Glutamatergic neuron (in vitro differentiated cells): Measurements from ENCODE around the gene UST. TPM values are rescaled to one million over a fixed set of nuclear protein-coding genes. Genes with fewer than 3 reads are reported as not detected.

Source experiments
- DNase-seq: peaks from one replicate; pipeline ENCODE4 v3.0.0; 2022
- H3K27ac Mint-ChIP-seq: one replicate; pipeline ENCODE4 v1.8.0; 2020; ENCODE audit warnings: mild to moderate bottlenecking, mixed read lengths, inconsistent platforms; ENCODE audit not compliant: unreplicated experiment
- H3K27me3 Mint-ChIP-seq: one replicate; pipeline ENCODE4 v1.8.0; 2020; ENCODE audit warnings: mild to moderate bottlenecking, moderate library complexity, mixed read lengths, inconsistent platforms; ENCODE audit not compliant: unreplicated experiment
- H3K36me3 Mint-ChIP-seq: one replicate; pipeline ENCODE4 v1.8.0; 2020; ENCODE audit warnings: mild to moderate bottlenecking, mixed read lengths, inconsistent platforms; ENCODE audit not compliant: unreplicated experiment
- H3K4me1 Mint-ChIP-seq: one replicate; pipeline ENCODE4 v1.8.0; 2020; ENCODE audit warnings: mild to moderate bottlenecking, low read depth, mixed read lengths, inconsistent platforms; ENCODE audit not compliant: unreplicated experiment
- H3K4me3 Mint-ChIP-seq: one replicate; pipeline ENCODE4 v1.8.0; 2020; ENCODE audit warnings: mild to moderate bottlenecking, mixed read lengths, inconsistent platforms; ENCODE audit not compliant: unreplicated experiment
- H3K9me3 Mint-ChIP-seq: one replicate; pipeline ENCODE4 v1.8.0; 2020; ENCODE audit warnings: mild to moderate bottlenecking, moderate library complexity, mixed read lengths, inconsistent platforms; ENCODE audit not compliant: unreplicated experiment
- total RNA-seq: library from RNA; stranded (reverse); fragmentation: NEBNext Ultra II Directional; extraction: Animal tissue kit (Norgen Biotek cat#: 25700); gene quantifications from one replicate; pipeline ENCODE4 v1.2.1, GENCODE V29; 2021; ENCODE audit not compliant: unreplicated experiment
- TF ChIP-seq, protein P1 (sequence below): fragments of 200-600 bp; sonication (generic); IDR thresholded peaks from one replicate; pipeline ENCODE4 v1.5.0; 2021; ENCODE audit not compliant: partially characterized antibody, unreplicated experiment

UST gene
- total RNA-seq, 1 donor from 2014 or later, result 11.2 TPM

DNA sequence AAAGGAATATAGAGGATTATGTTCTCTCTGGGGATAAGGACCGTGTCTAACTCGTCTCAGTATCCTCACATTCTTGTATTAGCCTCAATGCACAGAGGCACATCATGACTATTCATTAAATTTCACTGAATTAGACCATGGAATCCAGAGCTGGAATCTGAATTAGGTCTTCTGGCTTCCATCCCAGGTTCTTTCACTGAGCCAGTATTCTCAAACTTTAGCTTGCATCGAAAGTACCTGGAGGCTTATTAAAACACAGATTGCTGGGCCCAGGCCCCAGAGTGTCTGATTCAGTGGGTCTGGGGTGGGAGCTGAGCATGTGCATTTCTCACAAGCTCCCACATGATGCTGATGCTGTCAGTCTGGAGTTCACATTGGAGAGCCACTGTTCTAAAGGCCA lies 142.0 kb downstream of the UST start:
- Mint-ChIP-seq H3K27me3 (peaks cover 3% of the 10 kb centered on the region), H3K27ac (no peak overlapping the region), H3K36me3 (peaks cover 3% of the 10 kb centered on the region), H3K9me3 (peaks cover 2% of the 10 kb centered on the region), H3K4me1 (peaks cover 22% of the 10 kb centered on the region), H3K4me3 (no peak overlapping the region)
- TF ChIP-seq, protein P1, sequence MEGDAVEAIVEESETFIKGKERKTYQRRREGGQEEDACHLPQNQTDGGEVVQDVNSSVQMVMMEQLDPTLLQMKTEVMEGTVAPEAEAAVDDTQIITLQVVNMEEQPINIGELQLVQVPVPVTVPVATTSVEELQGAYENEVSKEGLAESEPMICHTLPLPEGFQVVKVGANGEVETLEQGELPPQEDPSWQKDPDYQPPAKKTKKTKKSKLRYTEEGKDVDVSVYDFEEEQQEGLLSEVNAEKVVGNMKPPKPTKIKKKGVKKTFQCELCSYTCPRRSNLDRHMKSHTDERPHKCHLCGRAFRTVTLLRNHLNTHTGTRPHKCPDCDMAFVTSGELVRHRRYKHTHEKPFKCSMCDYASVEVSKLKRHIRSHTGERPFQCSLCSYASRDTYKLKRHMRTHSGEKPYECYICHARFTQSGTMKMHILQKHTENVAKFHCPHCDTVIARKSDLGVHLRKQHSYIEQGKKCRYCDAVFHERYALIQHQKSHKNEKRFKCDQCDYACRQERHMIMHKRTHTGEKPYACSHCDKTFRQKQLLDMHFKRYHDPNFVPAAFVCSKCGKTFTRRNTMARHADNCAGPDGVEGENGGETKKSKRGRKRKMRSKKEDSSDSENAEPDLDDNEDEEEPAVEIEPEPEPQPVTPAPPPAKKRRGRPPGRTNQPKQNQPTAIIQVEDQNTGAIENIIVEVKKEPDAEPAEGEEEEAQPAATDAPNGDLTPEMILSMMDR, result no peak
- no peak for DNase-seq

DNA sequence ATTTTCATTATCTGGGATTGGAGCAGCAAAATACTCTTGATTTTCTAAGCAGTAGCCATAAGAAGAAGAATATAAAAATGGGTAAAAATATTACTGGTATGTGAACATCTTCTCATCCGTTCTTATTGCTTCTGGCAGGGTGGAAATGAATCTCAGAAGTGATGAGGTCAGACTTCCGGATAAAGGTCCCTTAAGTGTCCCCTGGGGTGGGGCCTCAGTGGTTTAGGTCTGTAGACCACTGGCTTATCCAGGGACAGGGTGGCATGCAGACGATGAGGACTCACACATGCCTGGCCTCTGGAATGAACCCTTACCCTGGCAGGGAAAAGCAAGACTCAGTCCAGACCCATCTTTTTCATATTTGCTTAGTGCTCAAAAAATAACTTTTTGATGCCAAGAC lies 143.3 kb downstream of the UST start:
- no peak overlapping the region for H3K4me3 Mint-ChIP-seq
- peaks cover 11% of the 10 kb centered on the region for H3K36me3 Mint-ChIP-seq
- H3K9me3 Mint-ChIP-seq, result peaks cover 2% of the 10 kb centered on the region
- no peak overlapping the region for H3K27ac Mint-ChIP-seq
- peaks cover 3% of the 10 kb centered on the region for H3K27me3 Mint-ChIP-seq
- TF ChIP-seq, protein P1, result no peak
- DNase-seq, result no peak
- H3K4me1 Mint-ChIP-seq, result peaks cover 22% of the 10 kb centered on the region

DNA sequence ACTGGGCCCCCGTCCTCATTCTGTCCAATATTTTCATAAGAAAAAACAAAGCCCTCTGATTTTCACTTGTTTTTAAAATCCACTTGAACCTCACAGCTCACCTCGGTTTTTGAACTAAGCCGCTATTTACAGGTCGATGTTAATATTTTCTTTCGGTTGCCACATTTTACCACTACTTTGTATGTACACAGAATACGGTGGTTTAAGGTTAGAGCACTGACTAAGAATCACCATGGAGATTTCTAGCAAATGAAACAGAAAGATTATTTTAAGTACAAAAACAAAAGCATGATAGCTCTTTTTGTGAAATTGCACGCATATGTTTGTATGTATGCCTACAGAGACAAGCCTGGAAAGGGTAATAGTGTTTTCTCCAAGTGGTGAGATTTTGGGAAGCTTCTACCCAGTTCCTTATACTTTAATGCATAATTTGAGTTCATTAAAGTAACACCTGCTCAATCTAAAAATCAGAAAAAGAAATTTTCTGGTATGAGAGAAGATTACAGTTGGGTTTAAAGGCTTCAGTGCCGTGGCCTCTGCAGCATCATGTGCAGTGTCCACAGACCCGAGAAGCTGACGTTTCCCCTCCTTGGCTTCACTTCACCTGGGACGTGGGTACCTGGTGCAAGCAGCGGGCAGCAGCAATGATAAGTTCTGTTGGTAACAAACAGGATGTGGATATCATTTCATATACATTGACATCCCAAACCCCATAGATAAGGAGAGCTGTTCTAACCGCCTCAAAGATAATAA lies 144.0 kb downstream of the UST start:
- peaks cover 22% of the 10 kb centered on the region for H3K4me1 Mint-ChIP-seq
- DNase-seq, result no peak
- peaks cover 3% of the 10 kb centered on the region for H3K27me3 Mint-ChIP-seq
- TF ChIP-seq, protein P1, result no peak
- no peak overlapping the region for H3K4me3 Mint-ChIP-seq
- H3K9me3 Mint-ChIP-seq, result peaks cover 2% of the 10 kb centered on the region
- H3K27ac Mint-ChIP-seq, result no peak overlapping the region
- H3K36me3 Mint-ChIP-seq, result peaks cover 13% of the 10 kb centered on the region

DNA sequence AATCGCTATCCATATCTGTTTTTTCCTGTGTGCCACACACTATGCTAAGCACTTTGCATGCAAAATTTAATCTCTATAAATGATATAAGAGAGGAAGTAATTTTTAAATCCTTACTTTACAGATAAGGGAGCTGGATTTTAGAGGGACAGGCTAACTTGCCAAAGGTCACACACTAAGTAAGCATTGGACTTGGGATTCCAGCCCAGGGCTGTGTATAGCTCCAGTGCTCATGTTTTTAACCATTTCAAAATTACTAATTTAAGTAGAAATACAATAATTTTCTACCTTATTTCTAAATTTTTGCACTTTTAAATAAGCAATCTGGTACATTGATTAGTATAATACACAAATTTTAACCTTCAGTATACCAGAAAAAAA lies 144.6 kb downstream of the UST start:
- peaks cover 13% of the 10 kb centered on the region for H3K36me3 Mint-ChIP-seq
- TF ChIP-seq, protein P1, result no peak
- no peak for DNase-seq
- H3K27ac Mint-ChIP-seq, result no peak overlapping the region
- H3K9me3 Mint-ChIP-seq, result peaks cover 2% of the 10 kb centered on the region
- H3K27me3 Mint-ChIP-seq, result peaks cover 3% of the 10 kb centered on the region
- no peak overlapping the region for H3K4me3 Mint-ChIP-seq
- H3K4me1 Mint-ChIP-seq, result peaks cover 22% of the 10 kb centered on the region

DNA sequence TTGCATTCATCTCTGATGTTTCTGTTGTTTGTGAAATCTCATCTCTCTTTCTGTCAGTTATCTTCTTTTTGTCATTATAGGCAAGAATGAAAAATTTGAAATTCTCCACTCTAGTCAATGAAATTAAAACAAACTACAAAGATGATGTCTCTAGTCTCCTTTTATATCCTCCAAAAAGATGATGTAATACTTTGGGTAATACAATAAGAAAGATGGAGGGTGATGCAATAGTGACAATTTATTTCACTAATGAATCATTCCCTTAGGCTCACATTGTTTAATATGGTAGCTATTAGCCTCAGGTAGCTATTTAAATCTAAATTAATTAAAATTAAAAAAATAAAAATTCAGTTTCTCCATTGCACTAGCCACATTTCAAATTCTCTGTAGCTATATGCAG lies 145.4 kb downstream of the UST start:
- Mint-ChIP-seq H3K27ac (peak overlapping the region; percentile 33), H3K27me3 (peaks cover 3% of the 10 kb centered on the region), H3K4me3 (no peak overlapping the region), H3K9me3 (peaks cover 2% of the 10 kb centered on the region), H3K36me3 (peaks cover 13% of the 10 kb centered on the region), H3K4me1 (peaks cover 16% of the 10 kb centered on the region)
- TF ChIP-seq, protein P1, result no peak
- DNase-seq, result no peak
